HG02763 (cell line): ENCODE results near the gene FGFBP2.
A peak's percentile ranks its signal among the peaks of the same experiment; 100 is the strongest.

Source experiments
- ATAC-seq: cut with Tn5 transposase; IDR thresholded peaks from one replicate; pipeline ENCODE4 v1.9.1; 2021; ENCODE audit warnings: mild to moderate bottlenecking, moderate library complexity; ENCODE audit not compliant: unreplicated experiment

FGFBP2 gene, protein sequence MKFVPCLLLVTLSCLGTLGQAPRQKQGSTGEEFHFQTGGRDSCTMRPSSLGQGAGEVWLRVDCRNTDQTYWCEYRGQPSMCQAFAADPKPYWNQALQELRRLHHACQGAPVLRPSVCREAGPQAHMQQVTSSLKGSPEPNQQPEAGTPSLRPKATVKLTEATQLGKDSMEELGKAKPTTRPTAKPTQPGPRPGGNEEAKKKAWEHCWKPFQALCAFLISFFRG

GRCh38 chr4:15963001-15963451 is at the start of gene FGFBP2:
FGFBP2 (minus strand) TSS chr4:15963175; CDS start chr4:15963129, 46 bp downstream.
- peak; percentile 45 for ATAC-seq

DNA sequence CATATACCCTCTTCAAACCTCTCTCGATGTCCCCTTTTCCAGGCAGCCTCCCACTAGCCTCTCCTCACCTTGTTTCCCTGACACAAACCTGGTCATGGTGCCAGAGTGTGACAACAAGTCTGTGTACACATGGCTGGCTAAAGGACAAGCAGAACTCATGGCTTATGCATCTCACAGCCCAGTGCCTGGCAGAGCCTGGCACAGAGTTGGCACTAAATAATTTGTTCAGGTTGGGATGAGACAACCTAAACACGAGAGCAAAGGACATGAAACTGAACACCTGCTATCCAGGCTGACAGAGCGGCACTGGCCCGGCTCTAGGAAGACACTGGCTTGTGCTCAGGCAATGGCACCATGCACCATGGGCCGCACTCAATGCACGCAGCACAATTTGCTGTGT is 48.2 kb upstream of the FGFBP2 start:
- no peak for ATAC-seq

- no peak for ATAC-seq
Measured at GRCh38 chr4:16009153-16009552, 46.2 kb upstream of the FGFBP2 start.

- ATAC-seq = no peak
Measured at GRCh38 chr4:16007471-16008095, 44.6 kb upstream of the FGFBP2 start.

DNA sequence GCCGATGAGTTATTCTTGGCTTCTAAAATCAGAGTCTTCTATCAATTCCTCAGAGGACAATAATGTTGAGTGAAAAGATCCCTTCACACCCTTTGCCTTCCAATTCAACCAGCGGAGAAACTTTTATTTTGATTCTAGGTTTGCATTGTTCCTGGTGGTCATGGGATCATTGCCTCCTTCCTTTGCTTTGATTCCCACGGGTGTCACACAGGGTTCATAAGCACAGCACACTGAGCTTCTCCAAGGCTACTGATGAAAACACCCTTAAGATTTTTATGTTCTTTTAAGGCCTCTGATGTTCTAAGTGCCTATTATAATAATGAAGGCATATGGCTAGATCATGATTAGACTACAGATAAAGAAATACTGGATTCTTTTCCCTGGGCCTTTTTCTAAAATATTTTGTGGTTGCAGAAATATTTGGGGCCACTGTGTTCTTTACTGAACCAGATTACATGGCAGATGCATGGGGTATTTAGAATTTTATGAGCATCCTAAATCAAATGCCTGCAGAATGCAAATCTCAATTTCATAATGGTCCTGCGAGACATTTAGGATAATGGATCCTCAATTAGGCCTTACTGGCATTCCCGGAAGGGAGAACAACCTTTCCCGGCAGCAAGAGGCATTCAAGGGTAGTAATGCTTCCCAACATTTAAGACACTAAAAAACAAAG is 43.9 kb upstream of the FGFBP2 start:
- no peak for ATAC-seq

- no peak for ATAC-seq
Measured at GRCh38 chr4:16005676-16006075, 42.7 kb upstream of the FGFBP2 start.

GRCh38 chr4:16001484-16001858 is 38.5 kb upstream of the FGFBP2 start:
- peak; percentile 80 for ATAC-seq

GRCh38 chr4:16000708-16001483 is 37.9 kb upstream of the FGFBP2 start:
- ATAC-seq = peak; percentile 5

DNA sequence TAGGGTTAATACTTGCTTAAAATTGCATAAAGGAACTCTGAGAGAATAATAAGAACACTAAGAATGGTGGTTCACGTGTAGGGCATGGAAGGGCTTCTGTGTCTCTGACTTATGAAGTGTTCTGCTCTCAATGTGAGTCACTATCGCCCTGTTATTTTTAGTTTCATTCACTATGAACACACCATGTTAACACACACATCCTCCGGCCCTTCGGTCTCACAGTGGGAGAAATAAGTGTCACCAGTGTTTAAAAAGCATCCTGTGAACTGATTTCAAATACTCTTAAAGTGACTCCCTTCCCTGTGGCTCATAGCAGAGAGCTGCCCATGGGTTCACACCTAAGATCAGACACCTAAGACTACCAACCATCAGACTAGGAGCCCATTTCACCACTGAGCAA is 33.8 kb upstream of the FGFBP2 start:
- ATAC-seq = no peak

DNA sequence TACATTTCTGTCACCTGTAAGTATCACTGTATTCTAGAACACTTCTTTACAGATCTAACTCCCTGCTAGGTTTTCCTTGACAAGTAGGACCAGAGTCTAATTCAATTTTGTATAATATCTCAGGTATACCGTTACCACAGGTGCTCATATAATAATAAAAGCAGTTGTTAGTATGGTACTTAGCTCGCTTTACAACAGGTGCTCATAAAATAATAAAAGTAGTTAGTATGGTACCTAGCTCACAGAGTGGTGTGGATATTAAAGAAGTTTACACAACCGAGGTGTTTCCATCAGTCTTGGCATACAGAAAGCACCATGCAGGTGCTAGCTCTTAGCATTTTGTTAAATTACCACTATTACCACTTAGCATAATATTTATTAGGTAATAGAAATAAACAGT is 32.9 kb upstream of the FGFBP2 start:
- no peak for ATAC-seq

- no peak for ATAC-seq
Measured at GRCh38 chr4:15992167-15992485, 29.2 kb upstream of the FGFBP2 start.

DNA sequence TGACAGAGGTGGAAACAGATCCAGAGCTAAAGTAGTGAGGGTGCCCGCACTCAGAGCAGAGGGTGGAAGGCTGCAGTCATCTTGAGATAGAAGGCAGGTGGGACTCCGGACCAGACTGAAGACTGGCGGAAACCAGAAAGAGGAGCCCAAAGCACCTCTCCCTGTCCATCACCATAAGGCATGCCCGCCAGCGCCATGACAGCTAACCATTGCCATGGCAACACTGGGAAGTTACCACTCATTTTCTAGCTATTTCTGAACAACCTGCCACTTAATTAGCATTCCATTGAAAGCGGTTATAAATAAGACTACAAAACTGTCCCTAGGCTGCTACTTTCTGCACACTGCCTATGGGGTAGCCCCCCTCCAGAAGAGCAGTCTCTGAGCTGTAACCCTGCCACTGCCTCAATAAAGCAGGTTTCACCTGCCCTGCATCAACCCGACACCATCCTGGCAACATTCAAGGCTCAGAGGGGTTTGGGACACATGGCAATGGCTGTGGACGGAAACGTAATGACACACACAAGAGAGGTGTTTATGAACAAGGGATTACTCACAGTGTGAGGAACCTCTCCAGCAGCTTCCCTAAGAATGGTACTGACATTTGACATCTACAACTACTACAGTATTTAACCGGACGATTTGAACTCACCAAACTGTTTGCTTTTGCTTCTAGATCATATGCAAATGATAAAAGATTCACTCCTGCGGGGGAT is 27.8 kb upstream of the FGFBP2 start:
- no peak for ATAC-seq

GRCh38 chr4:15989424-15989823 is 26.4 kb upstream of the FGFBP2 start:
- no peak for ATAC-seq

DNA sequence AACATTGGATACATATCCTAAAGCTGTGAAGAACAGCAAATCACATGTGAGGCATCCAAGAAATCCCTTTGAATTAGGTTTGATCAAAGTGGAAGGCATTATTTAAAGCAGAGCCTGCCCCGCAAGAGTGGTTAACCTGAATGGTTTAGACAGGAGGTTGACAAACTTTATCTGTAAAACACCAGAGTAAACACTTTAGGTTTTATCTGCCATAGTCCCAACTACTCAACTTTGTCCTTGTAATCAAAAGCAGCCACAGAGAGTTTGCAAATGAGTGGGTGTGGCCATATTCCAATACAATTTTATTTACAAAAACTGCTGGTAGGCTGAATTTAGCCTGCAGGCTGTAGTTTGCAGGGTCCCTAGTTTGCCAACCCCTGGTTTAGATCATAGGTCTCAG is 25.2 kb upstream of the FGFBP2 start:
- ATAC-seq = no peak

GRCh38 chr4:15986907-15987306 is 23.9 kb upstream of the FGFBP2 start:
- ATAC-seq = no peak

- ATAC-seq = no peak
Measured at GRCh38 chr4:15983610-15984009, 20.6 kb upstream of the FGFBP2 start.

DNA sequence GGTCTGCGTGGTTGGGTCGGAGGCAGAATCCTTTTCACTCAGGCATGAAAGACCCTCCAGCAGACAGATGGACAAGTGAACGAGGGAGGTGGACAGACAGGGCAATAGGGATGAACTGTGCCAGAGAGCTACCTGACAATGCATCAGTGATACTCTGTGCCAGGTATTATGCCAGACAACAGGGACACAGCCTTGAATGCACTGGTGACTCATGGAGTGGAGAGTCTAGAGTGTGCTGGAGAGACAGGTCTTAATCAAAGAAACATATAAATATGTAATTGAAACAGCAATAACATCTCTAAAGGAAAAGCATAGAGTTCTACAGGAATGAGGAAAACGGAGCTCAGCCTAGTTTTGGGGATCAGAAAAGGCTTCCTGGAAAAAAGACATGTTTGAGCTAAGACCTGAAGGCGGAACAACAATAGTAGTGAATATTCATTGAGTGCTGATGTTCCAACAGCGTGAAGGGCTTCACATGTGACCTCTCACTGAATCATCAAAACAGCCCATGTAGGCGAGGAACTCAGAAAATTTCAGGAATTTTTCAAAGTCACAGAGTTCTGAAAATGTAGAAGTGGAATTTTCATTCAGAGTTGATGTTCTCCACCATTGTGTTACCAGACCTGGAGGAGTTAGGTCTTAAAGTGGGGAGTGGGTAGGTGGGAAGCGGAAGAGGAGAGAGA is 20.0 kb upstream of the FGFBP2 start:
- ATAC-seq = no peak

DNA sequence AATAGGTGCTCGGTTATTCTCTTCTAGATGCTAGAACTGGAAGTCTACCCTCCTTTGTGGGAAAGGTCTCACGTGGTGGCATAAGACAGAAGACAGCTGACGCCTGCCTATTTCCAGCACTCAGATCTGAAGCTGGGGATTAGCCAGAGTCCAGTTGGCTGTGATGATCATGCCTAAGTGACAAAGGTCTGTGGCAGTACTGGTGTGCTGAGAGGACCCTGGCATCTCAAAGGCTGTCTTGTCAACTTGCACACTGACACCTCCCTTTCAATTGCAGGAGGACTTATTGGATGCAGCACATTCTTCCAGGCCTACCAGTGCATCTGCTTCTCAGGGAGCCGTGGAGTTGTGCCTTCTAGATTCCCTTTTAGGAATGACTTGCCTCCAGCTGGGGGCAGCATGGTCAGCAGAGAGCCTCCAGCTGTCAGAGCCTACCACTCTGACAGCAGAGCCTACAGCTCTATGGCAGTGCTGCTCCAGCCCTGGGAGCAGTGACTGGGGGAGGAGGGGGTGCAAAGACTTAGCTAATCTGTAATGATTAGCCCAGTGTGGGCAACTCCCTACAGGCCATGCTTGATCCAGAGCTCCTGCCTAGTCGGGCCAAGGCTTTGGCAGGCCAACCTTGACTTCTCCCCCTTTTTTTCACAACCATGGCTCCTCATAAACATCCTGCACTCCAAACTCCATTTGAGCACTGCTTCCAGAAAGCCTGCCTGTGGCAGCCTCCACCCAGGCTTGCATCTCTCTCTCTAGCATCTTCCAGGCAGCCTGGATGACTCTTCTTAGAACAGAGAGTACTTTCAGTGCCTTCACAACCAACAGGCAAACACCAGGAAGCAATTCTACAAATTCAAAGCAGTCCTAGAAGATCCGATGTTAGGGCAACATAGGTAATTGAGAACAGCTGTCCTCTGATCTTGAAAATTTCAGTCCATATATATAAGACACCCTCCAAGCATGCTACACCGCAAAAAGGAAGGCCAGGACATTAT is 13.8 kb upstream of the FGFBP2 start:
- ATAC-seq = no peak

GRCh38 chr4:15971068-15971801 is 8.3 kb upstream of the FGFBP2 start:
- no peak for ATAC-seq
